GM19455 (cell line): ENCODE measurements around the gene ZNF106.

Experiments used
- ATAC-seq: cut with Tn5 transposase; IDR thresholded peaks from one replicate; pipeline ENCODE4 v1.9.1; 2021; ENCODE audit not compliant: unreplicated experiment

The ZNF106 gene

DNA sequence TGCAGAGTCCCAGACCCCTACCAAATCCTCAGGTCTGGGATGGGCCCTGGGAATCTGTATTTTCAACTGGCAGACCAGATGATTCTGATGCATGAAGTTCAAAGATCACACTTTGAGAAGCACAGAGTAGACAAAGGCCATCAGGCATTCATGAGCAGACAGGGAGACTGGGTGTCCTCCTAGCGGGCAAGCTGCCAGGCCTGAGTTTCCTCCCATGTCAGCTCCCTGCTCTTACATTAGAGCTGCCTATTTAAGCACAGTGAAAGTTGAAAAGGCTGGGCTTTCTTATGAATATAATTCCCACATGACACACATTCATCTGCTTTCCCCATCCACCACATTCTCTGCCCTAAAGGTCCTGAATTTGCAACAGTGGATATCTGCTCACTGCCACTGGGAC, 117.7 kb downstream of the ZNF106 start:
- no peak for ATAC-seq

DNA sequence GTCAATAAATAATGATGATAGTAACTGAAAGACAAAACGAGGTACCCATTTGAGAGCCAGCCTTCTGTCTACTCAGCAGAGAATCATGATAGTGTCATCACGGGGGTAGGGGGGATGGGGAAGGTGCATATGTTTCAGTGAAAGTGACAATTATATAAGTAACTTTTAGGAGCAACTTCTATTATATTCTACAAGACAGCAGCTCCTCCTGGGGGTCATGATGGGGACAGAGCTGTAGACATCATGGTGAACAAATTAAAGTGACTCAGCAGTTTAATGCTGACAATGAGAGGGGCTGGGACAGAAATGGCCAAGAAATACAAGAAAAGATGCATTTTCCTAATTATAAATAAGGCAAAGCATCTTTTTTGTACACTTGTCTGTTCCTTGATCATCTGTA, 119.8 kb downstream of the ZNF106 start:
- ATAC-seq, result no peak

DNA sequence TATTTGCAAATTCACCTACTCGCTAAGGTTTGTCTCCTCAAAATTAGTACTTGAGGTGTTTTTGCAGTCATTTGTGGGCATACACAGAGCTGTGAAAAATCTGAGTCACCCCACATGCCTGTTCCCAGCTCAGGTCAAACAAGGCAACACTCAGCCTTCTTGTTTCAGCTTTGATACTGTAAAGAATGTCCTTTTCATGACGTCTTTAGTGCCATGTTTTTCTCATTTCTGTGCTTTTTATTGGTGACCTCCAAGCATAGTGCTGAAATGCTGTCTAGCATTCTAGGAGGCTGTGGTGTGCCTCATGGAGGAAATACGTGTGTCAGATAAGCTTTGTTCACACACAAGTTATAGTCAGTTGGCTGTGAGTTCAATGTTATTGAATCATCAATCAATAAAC, 122.8 kb downstream of the ZNF106 start:
- no peak for ATAC-seq

DNA sequence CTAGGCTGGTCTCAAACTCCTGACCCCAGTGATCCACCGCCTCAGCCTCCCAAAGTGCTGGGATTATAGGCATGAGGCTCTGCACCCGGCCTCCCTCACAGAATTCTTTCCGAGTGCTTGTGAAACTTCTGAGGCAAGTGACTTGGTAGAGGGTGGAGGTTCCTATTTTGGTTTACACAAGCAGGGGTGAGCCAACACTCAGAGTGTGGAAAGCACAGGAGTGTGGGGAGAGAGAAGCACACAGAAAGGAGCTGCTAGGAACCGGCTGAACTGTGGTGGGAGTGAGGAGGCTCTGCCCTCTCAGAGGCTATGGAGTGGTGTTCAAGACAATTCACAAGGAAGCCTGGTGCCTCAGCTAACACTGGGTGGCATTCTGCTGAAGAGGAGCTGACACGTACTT, 123.9 kb downstream of the ZNF106 start:
- no peak for ATAC-seq

DNA sequence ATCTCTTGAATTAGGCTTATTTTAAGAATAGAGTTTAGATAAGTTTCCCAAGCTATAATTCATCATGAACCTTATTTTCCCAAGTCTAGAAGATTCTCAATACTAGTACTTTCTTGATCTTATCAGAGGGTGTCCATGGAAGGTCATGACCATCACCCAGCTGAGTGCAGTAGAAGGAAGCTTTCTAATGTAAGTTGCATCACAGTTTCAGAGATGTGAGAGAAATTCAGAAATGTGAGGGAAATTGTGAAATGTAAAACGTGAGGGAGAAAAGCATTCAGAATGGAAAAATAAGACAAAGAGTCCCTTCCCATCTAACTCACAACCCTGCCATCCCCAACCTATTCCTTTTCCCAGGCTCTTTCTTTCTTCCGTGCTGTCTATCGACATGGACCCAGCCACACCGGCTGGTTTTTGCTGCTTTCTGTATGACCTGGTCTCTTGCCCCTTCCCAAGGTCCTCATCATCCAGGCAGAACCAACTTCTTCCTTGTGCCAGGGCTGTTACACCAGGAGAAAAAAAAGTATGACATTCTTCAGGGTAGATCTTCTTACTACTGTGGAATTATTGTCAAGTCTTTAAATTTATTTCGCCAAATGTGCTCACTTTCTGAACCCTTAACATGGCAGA, 124.9 kb downstream of the ZNF106 start:
- no peak for ATAC-seq

DNA sequence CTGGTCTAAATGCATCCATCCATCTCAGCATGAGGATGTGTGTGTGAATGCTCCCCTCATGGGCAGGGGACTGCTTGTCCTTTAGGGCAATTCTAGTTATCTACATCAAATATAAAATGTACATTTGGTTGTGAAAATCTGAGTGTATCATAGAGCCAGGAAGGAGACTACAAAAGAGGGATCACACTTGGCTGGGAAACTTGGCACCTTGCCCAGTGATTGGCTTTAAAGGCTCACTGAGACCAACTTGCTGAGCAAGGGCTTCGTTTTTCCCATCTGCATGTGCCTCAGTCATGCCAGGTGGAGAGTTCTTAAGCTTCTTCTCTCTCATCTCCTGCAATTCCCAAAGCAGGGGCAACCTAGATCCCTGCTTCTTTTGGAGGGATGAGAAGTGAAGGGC, 126.4 kb downstream of the ZNF106 start:
- ATAC-seq, result no peak

DNA sequence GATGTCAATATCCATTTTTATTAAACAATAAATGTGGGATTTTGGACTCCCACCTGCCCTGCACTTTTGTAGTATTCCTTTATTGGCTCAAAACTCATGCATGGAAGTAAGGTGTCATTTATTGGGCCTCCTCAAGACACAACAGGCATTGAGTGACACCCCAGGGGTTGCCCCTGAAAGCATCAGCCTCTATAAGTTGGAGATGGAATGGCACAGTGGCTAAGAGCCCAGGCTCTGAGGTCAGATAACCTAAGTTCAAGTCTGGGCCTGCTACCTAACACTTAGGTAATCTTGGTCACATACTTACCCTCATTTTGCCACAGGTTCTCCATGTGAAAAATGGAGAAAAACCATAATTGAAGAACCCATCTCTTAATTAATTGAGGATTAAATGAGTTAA, 127.0 kb downstream of the ZNF106 start:
- no peak for ATAC-seq

DNA sequence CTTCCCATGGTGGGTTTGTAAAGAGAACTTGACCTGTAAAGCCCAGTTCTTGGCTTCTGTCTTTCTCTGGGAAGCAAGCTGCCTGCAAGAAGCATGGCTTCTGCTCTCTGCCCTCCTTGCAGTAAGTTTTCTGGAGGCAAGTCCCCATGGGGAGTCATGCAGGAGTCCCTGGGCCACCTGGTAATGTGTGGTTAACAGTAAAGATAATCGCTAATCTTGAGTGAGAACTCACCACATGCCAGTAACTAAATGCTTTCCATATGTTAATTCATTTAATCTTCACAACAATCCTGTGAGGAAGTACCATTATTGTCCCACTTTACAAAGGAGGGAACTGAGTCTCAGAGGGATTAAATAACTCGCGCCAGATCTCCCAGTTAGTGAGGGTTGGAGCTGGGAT, 127.5 kb downstream of the ZNF106 start:
- no peak for ATAC-seq
